GM12864 (cell line): Measurements from ENCODE around the gene IQSEC2.

ENCODE experiments used
- DNase-seq: peaks from one replicate; pipeline ENCODE4 v3.0.0-alpha.2; 2011; ENCODE audit warnings: low read depth
- H3K4me3 ChIP-seq: 2 replicates; pipeline ENCODE4 v1.5.1; 2011; ENCODE audit warnings: mild to moderate bottlenecking, low read depth, low read length, control low read depth
- TF ChIP-seq, protein P1 (sequence below): IDR thresholded peaks from 2 replicates; pipeline ENCODE4 v1.5.1; 2011; ENCODE audit warnings: low read depth, mild to moderate bottlenecking, moderate library complexity, low read length, control low read depth, inconsistent platforms; ENCODE audit errors: missing control alignments

The IQSEC2 gene

DNA sequence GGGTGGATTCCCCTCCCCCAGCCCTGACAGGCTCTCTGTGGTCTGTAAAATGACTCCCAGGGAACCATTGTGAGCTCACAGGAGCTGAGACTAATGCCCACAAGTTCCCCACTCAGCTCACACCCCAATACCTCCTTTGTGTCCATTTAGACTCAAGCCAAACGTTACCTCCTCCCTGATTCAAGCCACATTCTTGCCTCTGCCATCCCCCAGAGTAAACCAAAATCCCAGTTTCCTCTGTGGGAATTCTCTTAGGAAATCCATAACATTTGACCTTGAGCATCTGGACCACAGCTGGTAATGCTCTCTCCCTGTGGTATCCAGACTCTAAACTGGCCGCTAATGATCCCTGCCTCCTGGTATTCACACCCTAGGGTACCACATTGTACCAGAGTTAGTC, 30.1 kb downstream of the IQSEC2 start:
- DNase-seq = no peak
- no peak overlapping the region for H3K4me3 ChIP-seq
- TF ChIP-seq, protein P1, sequence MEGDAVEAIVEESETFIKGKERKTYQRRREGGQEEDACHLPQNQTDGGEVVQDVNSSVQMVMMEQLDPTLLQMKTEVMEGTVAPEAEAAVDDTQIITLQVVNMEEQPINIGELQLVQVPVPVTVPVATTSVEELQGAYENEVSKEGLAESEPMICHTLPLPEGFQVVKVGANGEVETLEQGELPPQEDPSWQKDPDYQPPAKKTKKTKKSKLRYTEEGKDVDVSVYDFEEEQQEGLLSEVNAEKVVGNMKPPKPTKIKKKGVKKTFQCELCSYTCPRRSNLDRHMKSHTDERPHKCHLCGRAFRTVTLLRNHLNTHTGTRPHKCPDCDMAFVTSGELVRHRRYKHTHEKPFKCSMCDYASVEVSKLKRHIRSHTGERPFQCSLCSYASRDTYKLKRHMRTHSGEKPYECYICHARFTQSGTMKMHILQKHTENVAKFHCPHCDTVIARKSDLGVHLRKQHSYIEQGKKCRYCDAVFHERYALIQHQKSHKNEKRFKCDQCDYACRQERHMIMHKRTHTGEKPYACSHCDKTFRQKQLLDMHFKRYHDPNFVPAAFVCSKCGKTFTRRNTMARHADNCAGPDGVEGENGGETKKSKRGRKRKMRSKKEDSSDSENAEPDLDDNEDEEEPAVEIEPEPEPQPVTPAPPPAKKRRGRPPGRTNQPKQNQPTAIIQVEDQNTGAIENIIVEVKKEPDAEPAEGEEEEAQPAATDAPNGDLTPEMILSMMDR = no peak

DNA sequence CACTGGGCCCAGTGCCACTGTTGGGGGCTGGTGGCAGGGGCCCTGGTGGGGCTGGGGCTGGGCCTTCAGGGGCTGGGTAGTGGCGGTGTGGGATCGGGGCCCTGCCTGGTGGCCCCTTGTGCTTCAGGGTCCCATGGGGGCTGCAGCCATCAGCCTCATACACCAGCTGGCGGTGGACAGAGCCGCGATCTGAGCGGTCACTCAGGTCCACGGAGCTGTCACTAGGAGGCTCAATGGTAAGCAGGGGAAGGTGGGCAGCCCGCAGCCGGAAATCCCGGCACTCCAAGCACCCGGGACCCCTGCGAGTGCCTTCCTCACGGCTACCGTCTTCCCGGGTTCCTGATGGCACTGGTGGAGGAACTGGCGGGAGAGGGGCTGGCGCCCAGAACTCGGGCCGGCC, 30.8 kb downstream of the IQSEC2 start:
- TF ChIP-seq, protein P1 = no peak
- no peak overlapping the region for H3K4me3 ChIP-seq
- no peak for DNase-seq

DNA sequence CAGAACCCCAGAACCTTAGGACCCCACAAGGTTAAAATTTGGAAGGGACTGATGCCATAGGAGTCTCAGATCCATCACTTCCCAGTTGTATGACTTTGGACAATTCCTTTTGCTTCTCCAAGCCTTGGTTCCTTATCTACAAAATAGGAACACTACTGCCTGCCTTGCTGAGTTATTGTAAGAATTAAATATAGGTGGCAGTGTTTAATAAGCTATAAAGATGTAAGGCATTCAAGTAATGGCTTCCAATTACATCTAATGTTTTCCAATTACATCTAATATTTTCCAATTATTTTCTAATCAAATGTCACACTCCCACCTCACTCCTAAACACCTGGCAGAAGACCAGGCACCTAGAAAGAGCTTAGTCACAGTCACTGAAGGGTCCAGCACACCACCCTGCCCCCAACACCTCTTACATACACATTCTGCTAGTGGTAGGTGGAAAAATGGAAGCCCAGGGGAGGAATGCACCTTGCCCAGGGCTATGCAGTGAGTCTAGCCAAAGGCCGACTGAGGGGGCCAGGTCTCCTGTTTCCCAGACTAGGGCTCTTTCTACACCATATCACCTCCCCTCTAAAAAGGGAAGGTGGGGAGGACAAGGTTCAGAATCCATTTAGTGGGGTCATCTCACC, 31.9 kb downstream of the IQSEC2 start:
- H3K4me3 ChIP-seq = no peak overlapping the region
- TF ChIP-seq, protein P1 = no peak
- no peak for DNase-seq

DNA sequence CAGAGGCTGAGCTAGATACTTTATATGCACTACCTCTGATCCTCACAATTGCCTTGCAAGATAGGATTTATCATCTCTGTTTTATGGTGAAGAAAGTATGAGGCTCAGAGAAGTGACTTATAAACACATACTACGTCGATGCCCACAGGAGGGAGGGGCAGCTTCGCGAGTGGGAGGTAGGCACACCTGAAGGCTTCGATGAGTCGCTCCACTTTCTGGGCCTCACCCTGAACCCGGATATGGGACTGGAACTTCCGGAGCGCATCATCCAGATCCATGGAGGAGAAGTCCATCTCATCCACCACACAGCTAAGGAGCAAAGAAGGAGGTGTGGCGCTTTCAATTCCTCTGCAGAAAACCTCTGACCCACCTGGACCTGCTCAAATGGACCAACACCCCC, 33.5 kb downstream of the IQSEC2 start:
- DNase-seq = no peak
- TF ChIP-seq, protein P1 = no peak
- H3K4me3 ChIP-seq = no peak overlapping the region

DNA sequence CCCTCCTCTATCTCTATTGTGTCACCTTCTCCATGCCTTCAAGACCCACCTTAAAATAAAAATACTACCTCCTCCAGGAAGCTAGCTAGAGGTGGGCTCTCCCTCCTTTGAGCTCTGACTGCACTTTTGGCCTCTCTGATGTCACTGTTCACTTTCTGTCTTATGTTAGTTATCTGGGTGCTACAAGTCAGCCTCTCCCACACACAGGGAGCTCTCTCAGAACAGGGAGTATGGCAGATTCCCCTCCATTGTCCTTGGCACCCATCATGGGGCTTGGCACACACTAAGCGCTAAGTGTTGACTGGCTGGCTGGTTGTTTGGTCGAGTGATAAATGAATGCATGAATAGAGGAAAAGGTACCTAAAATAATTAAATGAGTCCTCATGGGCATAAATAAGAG, 35.2 kb downstream of the IQSEC2 start:
- TF ChIP-seq, protein P1 = no peak
- no peak overlapping the region for H3K4me3 ChIP-seq
- DNase-seq = no peak

DNA sequence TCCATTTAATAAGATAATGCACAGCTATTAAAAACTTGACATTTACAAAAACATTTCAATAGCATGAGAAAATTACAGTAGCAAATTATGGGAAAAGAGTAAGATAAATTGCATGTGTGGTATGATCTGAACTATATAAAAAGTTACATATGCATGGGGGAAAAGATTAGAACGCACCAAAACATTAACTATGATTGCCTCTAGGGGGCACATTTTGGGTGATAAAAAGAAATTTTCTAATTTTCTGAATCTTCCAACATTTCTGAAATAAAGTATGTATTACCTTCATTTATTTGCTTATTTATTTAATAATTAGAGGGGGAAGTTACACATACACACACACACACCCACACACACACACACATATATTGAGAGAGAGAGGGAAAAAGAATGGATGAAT, 36.8 kb downstream of the IQSEC2 start:
- TF ChIP-seq, protein P1 = no peak
- DNase-seq = no peak
- H3K4me3 ChIP-seq = no peak overlapping the region

DNA sequence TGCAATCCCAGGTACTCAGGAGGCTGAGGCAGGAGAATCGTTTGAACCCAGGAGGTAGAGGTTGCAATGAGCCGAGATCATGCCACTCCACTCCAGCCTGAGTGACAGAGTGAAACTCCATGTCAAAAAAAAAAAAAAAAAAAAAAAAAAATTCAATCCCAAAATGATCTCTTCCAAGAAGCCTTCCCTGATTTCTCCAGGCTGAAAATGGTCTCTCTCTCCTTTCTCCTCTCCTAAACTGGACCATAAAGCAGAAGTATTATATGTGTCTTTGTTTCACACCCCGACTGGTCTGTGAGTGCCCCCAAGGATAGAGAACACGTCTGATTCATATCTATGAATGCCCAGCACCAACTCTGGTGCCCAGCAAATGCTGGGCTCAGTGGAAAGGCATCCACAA, 39.1 kb downstream of the IQSEC2 start:
- DNase-seq = no peak
- TF ChIP-seq, protein P1 = no peak
- H3K4me3 ChIP-seq = no peak overlapping the region
